HEK293 (cell line): Measurements from ENCODE around the gene EVC.

Experiments
- CTCF ChIP-seq: fragments of 450-650 bp; formaldehyde crosslinking; IDR thresholded peaks from 2 replicates; pipeline ENCODE4 v1.5.1; 2016; ENCODE audit warnings: missing biosample characterization, missing genetic modification characterization
- YY2 ChIP-seq: fragments of 450-650 bp; formaldehyde crosslinking; IDR thresholded peaks from 2 replicates; pipeline ENCODE4 v1.5.1; 2016; ENCODE audit warnings: missing biosample characterization, missing genetic modification characterization
- ZBTB21 ChIP-seq: fragments of 450-650 bp; formaldehyde crosslinking; IDR thresholded peaks from 2 replicates; pipeline ENCODE4 v1.5.1; 2017; ENCODE audit warnings: missing biosample characterization, missing genetic modification characterization
- ZBTB7A ChIP-seq: fragments of 450-650 bp; formaldehyde crosslinking; IDR thresholded peaks from 2 replicates; pipeline ENCODE4 v1.5.1; 2016; ENCODE audit warnings: low read depth, missing biosample characterization, missing genetic modification characterization
- ZNF175 ChIP-seq: fragments of 450-650 bp; formaldehyde crosslinking; IDR thresholded peaks from 2 replicates; pipeline ENCODE4 v1.5.1; 2016; ENCODE audit warnings: missing biosample characterization, missing genetic modification characterization
- ZNF692 ChIP-seq: fragments of 450-650 bp; formaldehyde crosslinking; IDR thresholded peaks from 2 replicates; pipeline ENCODE4 v1.5.1; 2016; ENCODE audit warnings: missing biosample characterization, missing genetic modification characterization
- TF ChIP-seq, protein P1 (sequence below): fragments of 450-650 bp; formaldehyde crosslinking; IDR thresholded peaks from 2 replicates; pipeline ENCODE4 v1.5.1; 2016; ENCODE audit warnings: missing biosample characterization, missing genetic modification characterization
- TF ChIP-seq, protein P2 (sequence below): fragments of 450-650 bp; formaldehyde crosslinking; IDR thresholded peaks from 2 replicates; pipeline ENCODE4 v1.5.1; 2016; ENCODE audit warnings: missing biosample characterization, missing genetic modification characterization, borderline replicate concordance

GRCh38 chr4:5824635-5825034, 113.6 kb downstream of the EVC start:
- TF ChIP-seq, protein P1, sequence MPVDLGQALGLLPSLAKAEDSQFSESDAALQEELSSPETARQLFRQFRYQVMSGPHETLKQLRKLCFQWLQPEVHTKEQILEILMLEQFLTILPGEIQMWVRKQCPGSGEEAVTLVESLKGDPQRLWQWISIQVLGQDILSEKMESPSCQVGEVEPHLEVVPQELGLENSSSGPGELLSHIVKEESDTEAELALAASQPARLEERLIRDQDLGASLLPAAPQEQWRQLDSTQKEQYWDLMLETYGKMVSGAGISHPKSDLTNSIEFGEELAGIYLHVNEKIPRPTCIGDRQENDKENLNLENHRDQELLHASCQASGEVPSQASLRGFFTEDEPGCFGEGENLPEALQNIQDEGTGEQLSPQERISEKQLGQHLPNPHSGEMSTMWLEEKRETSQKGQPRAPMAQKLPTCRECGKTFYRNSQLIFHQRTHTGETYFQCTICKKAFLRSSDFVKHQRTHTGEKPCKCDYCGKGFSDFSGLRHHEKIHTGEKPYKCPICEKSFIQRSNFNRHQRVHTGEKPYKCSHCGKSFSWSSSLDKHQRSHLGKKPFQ (tag by site-specific recombination): no peak
- no peak for TF ChIP-seq CTCF
- TF ChIP-seq ZNF692: no peak
- no peak for TF ChIP-seq ZBTB7A (tag by site-specific recombination)
- no peak for TF ChIP-seq YY2 (tag by site-specific recombination)
- TF ChIP-seq, protein P2, sequence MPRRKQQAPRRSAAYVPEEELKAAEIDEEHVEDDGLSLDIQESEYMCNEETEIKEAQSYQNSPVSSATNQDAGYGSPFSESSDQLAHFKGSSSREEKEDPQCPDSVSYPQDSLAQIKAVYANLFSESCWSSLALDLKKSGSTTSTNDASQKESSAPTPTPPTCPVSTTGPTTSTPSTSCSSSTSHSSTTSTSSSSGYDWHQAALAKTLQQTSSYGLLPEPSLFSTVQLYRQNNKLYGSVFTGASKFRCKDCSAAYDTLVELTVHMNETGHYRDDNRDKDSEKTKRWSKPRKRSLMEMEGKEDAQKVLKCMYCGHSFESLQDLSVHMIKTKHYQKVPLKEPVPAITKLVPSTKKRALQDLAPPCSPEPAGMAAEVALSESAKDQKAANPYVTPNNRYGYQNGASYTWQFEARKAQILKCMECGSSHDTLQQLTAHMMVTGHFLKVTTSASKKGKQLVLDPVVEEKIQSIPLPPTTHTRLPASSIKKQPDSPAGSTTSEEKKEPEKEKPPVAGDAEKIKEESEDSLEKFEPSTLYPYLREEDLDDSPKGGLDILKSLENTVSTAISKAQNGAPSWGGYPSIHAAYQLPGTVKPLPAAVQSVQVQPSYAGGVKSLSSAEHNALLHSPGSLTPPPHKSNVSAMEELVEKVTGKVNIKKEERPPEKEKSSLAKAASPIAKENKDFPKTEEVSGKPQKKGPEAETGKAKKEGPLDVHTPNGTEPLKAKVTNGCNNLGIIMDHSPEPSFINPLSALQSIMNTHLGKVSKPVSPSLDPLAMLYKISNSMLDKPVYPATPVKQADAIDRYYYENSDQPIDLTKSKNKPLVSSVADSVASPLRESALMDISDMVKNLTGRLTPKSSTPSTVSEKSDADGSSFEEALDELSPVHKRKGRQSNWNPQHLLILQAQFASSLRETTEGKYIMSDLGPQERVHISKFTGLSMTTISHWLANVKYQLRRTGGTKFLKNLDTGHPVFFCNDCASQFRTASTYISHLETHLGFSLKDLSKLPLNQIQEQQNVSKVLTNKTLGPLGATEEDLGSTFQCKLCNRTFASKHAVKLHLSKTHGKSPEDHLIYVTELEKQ (tag by site-specific recombination): no peak
- TF ChIP-seq ZBTB21 (tag by site-specific recombination): no peak
- no peak for TF ChIP-seq ZNF175 (tag by site-specific recombination)
